A549 (cell line): ENCODE measurements around the gene ZNF385B. TPM values are rescaled to one million over a fixed set of nuclear protein-coding genes. Genes with fewer than 3 reads are reported as not detected.

Experiments used
- ATAC-seq, 2 experiments: fragments of 200-7000 bp in 1 of 2; fragments of >200 bp in 1 of 2; cut with Nextera tagmentation in 1 of 2; cut with Tn5 transposase in 1 of 2; 3 replicates each; pipeline versions ENCODE4 v1.8.0 to v1.9.1; 2018 to 2020; ENCODE audit warnings: mild to moderate bottlenecking in 1 of 2, moderate library complexity in 1 of 2
- CTCF ChIA-PET: fragments of 300-600 bp; sonication (Branson Sonifier 250); formaldehyde crosslinking; extraction: SDS; loops from one replicate; lab custom pipeline; 2021; ENCODE audit warnings: antibody characterized with exemption, inconsistent platforms; lab: Yijun Ruan, JAX
- POLR2A ChIA-PET: fragments of 350-600 bp; formaldehyde crosslinking; extraction: SDS; loops from one replicate; lab custom pipeline; 2021; ENCODE audit warnings: antibody characterized with exemption, inconsistent platforms; lab: Yijun Ruan, JAX
- DNase-seq, 2 experiments: peaks; one replicate each; pipeline versions ENCODE4 v3.0.0 to v3.0.0-alpha.2; 2011 to 2016; ENCODE audit warnings: low read depth in 1 of 2, low spot score in 1 of 2
- FAIRE-seq: peaks from 2 replicates; lab custom pipeline; 2011; peaks lifted over from hg19 to GRCh38; lab: Jason Lieb, UNC
- H3K27ac ChIP-seq, 2 experiments: fragments of >200 bp; sonication (Bioruptor Twin); formaldehyde crosslinking; 3 replicates each; pipeline ENCODE4 v1.5.1; 2016 to 2017
- H3K4me1 ChIP-seq: fragments of >200 bp; sonication (Bioruptor Twin); formaldehyde crosslinking; 3 replicates; pipeline ENCODE4 v1.6.1; 2016
- H3K4me2 ChIP-seq: fragments of >200 bp; sonication (Bioruptor Twin); formaldehyde crosslinking; 3 replicates; pipeline ENCODE4 v1.6.1; 2016
- H3K4me3 ChIP-seq: fragments of >200 bp; sonication (Bioruptor Twin); formaldehyde crosslinking; 3 replicates; pipeline ENCODE4 v1.5.1; 2016
- H3K9me3 ChIP-seq: fragments of >200 bp; sonication (Bioruptor Twin); formaldehyde crosslinking; 3 replicates; pipeline ENCODE4 v1.6.1; 2016
- CBX2 ChIP-seq: fragments of 200-600 bp; sonication (generic); IDR thresholded peaks from 2 replicates; pipeline ENCODE4 v1.6.1; 2016; ENCODE audit warnings: low read depth, mild to moderate bottlenecking, borderline replicate concordance
- CHD2 ChIP-seq: fragments of 150-350 bp; IDR thresholded peaks from 2 replicates; pipeline ENCODE4 v1.6.1; 2014; ENCODE audit warnings: low read length; ENCODE audit not compliant: partially characterized antibody
- EHMT2 ChIP-seq: fragments of 200-600 bp; sonication (generic); IDR thresholded peaks from 2 replicates; pipeline ENCODE4 v1.6.1; 2016; ENCODE audit warnings: antibody characterized with exemption, low read depth, mild to moderate bottlenecking, moderate library complexity
- FOXS1 ChIP-seq: fragments of 250-450 bp; sonication (Bioruptor Pico); IDR thresholded peaks from 2 replicates; pipeline ENCODE4 v1.5.0; 2020; ENCODE audit warnings: mild to moderate bottlenecking, moderate library complexity
- HOXA7 ChIP-seq: fragments of 250-450 bp; sonication (Bioruptor Pico); IDR thresholded peaks from 2 replicates; pipeline ENCODE4 v1.5.0; 2020; ENCODE audit warnings: mild to moderate bottlenecking, moderate library complexity
- JUN ChIP-seq, 2 experiments: fragments of >200 bp; sonication (Bioruptor Twin); formaldehyde crosslinking; IDR thresholded peaks; 2 replicates in 1 of 2; 3 replicates in 1 of 2; pipeline ENCODE4 v1.6.1; 2016 to 2017
- JUNB ChIP-seq: fragments of >200 bp; sonication (Bioruptor Twin); formaldehyde crosslinking; IDR thresholded peaks from 2 replicates; pipeline ENCODE4 v1.6.1; 2016
- KDM5A ChIP-seq: fragments of 200-600 bp; sonication (generic); IDR thresholded peaks from 2 replicates; pipeline ENCODE4 v1.6.1; 2016; ENCODE audit warnings: antibody characterized with exemption, mild to moderate bottlenecking
- MAZ ChIP-seq: fragments of 150-350 bp; IDR thresholded peaks from 2 replicates; pipeline ENCODE4 v1.6.1; 2014; ENCODE audit warnings: antibody characterized with exemption, low read depth, low read length, borderline replicate concordance
- MYC ChIP-seq: IDR thresholded peaks from 2 replicates; pipeline ENCODE4 v1.6.1; 2012; ENCODE audit warnings: mild to moderate bottlenecking, inconsistent platforms, low read length, improper control_type of control experiment, borderline replicate concordance
- NR3C1 ChIP-seq: fragments of >200 bp; sonication (Bioruptor Twin); formaldehyde crosslinking; IDR thresholded peaks from 3 replicates; pipeline ENCODE4 v1.6.1; 2017
- POLR2AphosphoS2 ChIP-seq: conservative IDR thresholded peaks from 2 replicates; pipeline ENCODE4 v1.6.1; 2012; ENCODE audit warnings: low read length, improper control_type of control experiment, inconsistent platforms
- RNF2 ChIP-seq: fragments of 200-600 bp; sonication (generic); IDR thresholded peaks from 2 replicates; pipeline ENCODE4 v1.6.1; 2016; ENCODE audit warnings: low read depth, mild to moderate bottlenecking, antibody characterized with exemption, moderate library complexity, borderline replicate concordance
- SMC3 ChIP-seq: fragments of >200 bp; sonication (Bioruptor Twin); formaldehyde crosslinking; IDR thresholded peaks from 3 replicates; pipeline ENCODE4 v1.6.1; 2018; ENCODE audit warnings: inconsistent platforms
- SREBF2 ChIP-seq: fragments of 450-650 bp; IDR thresholded peaks from 2 replicates; pipeline ENCODE4 v1.6.1; 2014; ENCODE audit warnings: mild to moderate bottlenecking, moderate library complexity
- ZNF302 ChIP-seq: fragments of 250-450 bp; sonication (Bioruptor Pico); IDR thresholded peaks from 2 replicates; pipeline ENCODE4 v1.9.0; 2021; ENCODE audit warnings: inconsistent platforms, mild to moderate bottlenecking, moderate library complexity
- WGBS: methylation state at CpG from one replicate; pipeline ENCODE4 v1.1.6; 2017; ENCODE audit errors: missing lambda C conversion rate; 5-methylcytosine and 5-hydroxymethylcytosine counted together
- polyA plus RNA-seq, 4 experiments: library from polyadenylated mRNA; depleted of rRNA in 3 of 4; stranded (reverse); fragments of >200 nt; fragmentation: RNase III in 1 of 4; extraction: RNeasy Plus Mini Kit Qiagen cat#74134 plus additional on column Dnase treatment in 1 of 4; gene quantifications; 2 replicates in 3 of 4; 3 replicates in 1 of 4; pipeline ENCODE4 v1.2.3, GENCODE V29; 2011 to 2017
- TF ChIP-seq, protein P1 (sequence below): fragments of >200 bp; sonication (Bioruptor Twin); formaldehyde crosslinking; IDR thresholded peaks from 3 replicates; pipeline ENCODE4 v1.6.1; 2016
- TF ChIP-seq, protein P2 (sequence below): fragments of 450-650 bp; IDR thresholded peaks from 2 replicates; pipeline ENCODE4 v1.6.1; 2014; ENCODE audit warnings: antibody characterized with exemption
- TF ChIP-seq, protein P3 (sequence below): fragments of 150-350 bp; IDR thresholded peaks from 2 replicates; pipeline ENCODE4 v1.6.1; 2014; ENCODE audit warnings: low read depth, mild to moderate bottlenecking, low read length
- TF ChIP-seq, protein P4 (sequence below): fragments of >200 bp; sonication (Bioruptor Twin); formaldehyde crosslinking; IDR thresholded peaks from 2 replicates; pipeline ENCODE4 v1.6.1; 2016

Gene ZNF385B
- polyA plus RNA-seq, 2 of the 4 experiments (the other 2 are of a cell fraction), result not detected

DNA sequence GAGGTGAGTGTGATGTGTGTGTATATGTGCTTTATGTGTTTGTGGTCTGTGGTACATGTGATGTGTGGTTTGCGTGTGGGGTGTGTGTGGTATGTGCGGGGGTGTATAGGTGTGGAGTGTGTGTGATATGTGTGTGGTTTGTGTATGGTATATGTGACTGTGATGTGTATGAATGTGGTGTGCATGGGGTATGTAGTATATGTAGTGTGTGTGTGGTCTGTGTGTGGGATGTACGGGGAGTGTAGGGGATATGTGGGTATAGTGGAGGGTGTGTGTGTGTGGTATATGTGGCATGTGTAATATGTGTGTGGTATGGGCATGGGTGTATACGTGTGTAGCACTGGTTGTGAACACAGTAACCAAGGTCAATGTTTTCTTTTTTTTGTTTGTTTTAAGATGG, 87.4 kb downstream of the ZNF385B start:
- ATAC-seq (no peak), DNase-seq (no peak), FAIRE-seq (no peak)
- TF ChIP-seq NR3C1 (no peak), CHD2 (no peak), JUNB (no peak), CBX2 (no peak), SMC3 (no peak), RNF2 (no peak), ZNF302 (CRISPR knock-in tag) (no peak), SREBF2 (no peak), MAZ (no peak), MYC (no peak), EHMT2 (no peak), POLR2AphosphoS2 (no peak)
- TF ChIP-seq, protein P1, sequence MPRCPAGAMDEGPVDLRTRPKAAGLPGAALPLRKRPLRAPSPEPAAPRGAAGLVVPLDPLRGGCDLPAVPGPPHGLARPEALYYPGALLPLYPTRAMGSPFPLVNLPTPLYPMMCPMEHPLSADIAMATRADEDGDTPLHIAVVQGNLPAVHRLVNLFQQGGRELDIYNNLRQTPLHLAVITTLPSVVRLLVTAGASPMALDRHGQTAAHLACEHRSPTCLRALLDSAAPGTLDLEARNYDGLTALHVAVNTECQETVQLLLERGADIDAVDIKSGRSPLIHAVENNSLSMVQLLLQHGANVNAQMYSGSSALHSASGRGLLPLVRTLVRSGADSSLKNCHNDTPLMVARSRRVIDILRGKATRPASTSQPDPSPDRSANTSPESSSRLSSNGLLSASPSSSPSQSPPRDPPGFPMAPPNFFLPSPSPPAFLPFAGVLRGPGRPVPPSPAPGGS, result no peak
- TF ChIP-seq, protein P2, sequence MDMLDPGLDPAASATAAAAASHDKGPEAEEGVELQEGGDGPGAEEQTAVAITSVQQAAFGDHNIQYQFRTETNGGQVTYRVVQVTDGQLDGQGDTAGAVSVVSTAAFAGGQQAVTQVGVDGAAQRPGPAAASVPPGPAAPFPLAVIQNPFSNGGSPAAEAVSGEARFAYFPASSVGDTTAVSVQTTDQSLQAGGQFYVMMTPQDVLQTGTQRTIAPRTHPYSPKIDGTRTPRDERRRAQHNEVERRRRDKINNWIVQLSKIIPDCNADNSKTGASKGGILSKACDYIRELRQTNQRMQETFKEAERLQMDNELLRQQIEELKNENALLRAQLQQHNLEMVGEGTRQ, result no peak
- TF ChIP-seq, protein P3, sequence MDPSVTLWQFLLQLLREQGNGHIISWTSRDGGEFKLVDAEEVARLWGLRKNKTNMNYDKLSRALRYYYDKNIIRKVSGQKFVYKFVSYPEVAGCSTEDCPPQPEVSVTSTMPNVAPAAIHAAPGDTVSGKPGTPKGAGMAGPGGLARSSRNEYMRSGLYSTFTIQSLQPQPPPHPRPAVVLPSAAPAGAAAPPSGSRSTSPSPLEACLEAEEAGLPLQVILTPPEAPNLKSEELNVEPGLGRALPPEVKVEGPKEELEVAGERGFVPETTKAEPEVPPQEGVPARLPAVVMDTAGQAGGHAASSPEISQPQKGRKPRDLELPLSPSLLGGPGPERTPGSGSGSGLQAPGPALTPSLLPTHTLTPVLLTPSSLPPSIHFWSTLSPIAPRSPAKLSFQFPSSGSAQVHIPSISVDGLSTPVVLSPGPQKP, result no peak
- no peaks in the 10 kb centered on the region for H3K4me1 ChIP-seq
- H3K4me2 ChIP-seq, result no peak overlapping the region
- POLR2A ChIA-PET, result no interaction called here
- H3K4me3 ChIP-seq, result no peak overlapping the region
- 34% methylated on average over 4 of the region's 4 CpGs for WGBS
- CTCF ChIA-PET, result no interaction called here
- no peaks in the 10 kb centered on the region for H3K9me3 ChIP-seq
- no peak overlapping the region for H3K27ac ChIP-seq

DNA sequence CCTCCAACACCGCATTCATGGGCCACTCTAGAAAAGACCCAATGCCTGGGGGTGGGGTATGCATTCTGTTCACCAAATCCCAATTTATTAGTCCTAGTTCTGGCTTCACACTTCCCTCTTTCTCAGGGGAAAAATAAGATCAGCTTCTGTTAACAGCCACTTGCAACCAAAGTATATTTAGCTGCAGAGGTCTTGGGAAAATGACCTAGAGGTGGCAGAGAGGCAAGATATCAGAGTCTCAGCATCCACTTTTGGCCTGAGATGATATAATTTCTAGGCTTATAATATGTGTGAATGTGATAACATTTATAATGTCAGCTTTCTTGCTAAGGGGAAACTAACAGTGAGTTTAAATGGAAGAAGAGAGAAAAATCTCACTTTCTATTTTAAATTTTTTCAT, 89.1 kb downstream of the ZNF385B start:
- Histone ChIP-seq H3K27ac (no peak overlapping the region), H3K4me3 (no peak overlapping the region), H3K4me1 (no peaks in the 10 kb centered on the region), H3K9me3 (no peaks in the 10 kb centered on the region), H3K4me2 (no peak overlapping the region)
- no peak for ATAC-seq
- no peak for DNase-seq
- CTCF ChIA-PET, result no interaction called here
- POLR2A ChIA-PET, result no interaction called here
- TF ChIP-seq JUN (IDR thresholded peaks at IDR 0.05) (no peak), CHD2 (no peak), EHMT2 (no peak), HOXA7 (CRISPR knock-in tag) (no peak), MYC (no peak)
- TF ChIP-seq, protein P1, result no peak
- TF ChIP-seq, protein P4, sequence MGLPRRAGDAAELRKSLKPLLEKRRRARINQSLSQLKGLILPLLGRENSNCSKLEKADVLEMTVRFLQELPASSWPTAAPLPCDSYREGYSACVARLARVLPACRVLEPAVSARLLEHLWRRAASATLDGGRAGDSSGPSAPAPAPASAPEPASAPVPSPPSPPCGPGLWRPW, result no peak
- no peak for FAIRE-seq
- 17% methylated on average over 1 of the region's 1 CpG for WGBS

DNA sequence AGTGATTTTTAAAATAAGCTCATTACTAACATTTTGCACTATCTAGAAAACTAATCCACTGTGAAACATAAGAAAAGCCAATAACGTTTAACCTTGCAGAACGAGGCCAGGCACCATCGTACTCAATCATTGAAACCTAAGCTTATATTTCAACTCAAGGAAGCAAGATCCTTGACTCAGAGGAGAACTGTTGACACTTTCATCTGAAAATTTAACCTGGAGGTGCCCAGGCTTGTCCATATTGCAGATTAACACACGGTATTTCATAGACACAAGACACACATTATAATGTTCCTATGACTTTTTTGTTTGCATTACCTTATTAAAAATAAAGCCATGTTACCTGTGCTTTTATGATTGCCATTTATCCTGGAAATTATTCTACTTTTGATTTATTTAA, 89.6 kb downstream of the ZNF385B start:
- ChIA-PET CTCF (no interaction called here), POLR2A (no interaction called here)
- 12% methylated on average over 4 of the region's 4 CpGs for WGBS
- H3K27ac ChIP-seq, result no peak overlapping the region
- no peaks in the 10 kb centered on the region for H3K9me3 ChIP-seq
- FAIRE-seq (no peak), DNase-seq (no peak), ATAC-seq (no peak)
- H3K4me1 ChIP-seq, result no peaks in the 10 kb centered on the region
- no peak overlapping the region for H3K4me3 ChIP-seq
- no peak for TF ChIP-seq KDM5A
- TF ChIP-seq, protein P4, result no peak
- no peak for TF ChIP-seq SREBF2
- no peak for TF ChIP-seq FOXS1 (CRISPR knock-in tag)
- no peak overlapping the region for H3K4me2 ChIP-seq
